Measurements from ENCODE around the gene PRKCB. TPM values are rescaled to one million over a fixed set of nuclear protein-coding genes. Genes with fewer than 3 reads are reported as not detected.

Gene PRKCB
- polyA plus RNA-seq, 1 donor (not counting 4 experiments of a cell fraction or from before 2014, with no cell fraction given), result 0.18 TPM

DNA sequence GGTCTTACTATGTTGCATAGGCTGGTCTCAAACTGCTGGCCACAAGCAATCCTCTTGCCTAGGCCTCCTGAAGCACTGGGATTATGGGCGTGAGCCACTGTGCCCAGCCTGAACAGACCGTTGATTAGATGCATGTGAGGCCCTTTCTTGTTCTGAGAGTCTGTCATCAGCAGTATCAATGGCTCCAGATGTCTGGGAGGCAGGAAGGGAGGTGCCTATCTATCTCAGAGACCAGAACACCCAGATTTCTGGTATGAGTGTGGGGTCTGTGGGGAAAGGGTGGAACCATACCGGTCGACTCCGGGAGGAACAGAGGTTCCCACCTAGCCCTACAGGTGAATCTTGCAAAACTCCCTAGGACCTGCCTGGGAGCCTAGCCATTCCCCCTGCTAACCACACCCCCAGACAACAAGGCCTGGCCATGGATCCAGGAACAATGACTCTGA is 71.7 kb downstream of the PRKCB start:
- Histone ChIP-seq H3K27ac (ENCODE audit: control insufficient read depth, insufficient read depth, low read length) (no peak overlapping the region), H3K9me1 (ENCODE audit: control insufficient read depth, extremely low read depth, insufficient read depth, low read length) (no peaks in the 10 kb centered on the region), H2AFZ (ENCODE audit: control insufficient read depth, low read length) (no peak overlapping the region), H3K27me3 (ENCODE audit: control insufficient read depth, extremely low read depth, insufficient read depth, low read length) (no peaks in the 10 kb centered on the region), H3K4me1 (ENCODE audit: control insufficient read depth, extremely low read depth, insufficient read depth, low read length) (peaks cover 15% of the 10 kb centered on the region), H3K9ac (ENCODE audit: control insufficient read depth, extremely low read depth, insufficient read depth, low read length) (no peak overlapping the region), H4K20me1 (ENCODE audit: control insufficient read depth, extremely low read depth, insufficient read depth, low read length) (no peaks in the 10 kb centered on the region), H3K9me3 (ENCODE audit: control insufficient read depth, low read depth, low read length) (no peaks in the 10 kb centered on the region), H3K79me2 (ENCODE audit: control insufficient read depth, insufficient read depth, low read length) (no peaks in the 10 kb centered on the region), H3K4me3 (ENCODE audit: control insufficient read depth in 2 of 3, extremely low read depth in 1 of 3, insufficient read depth in 2 of 3, low read depth in 1 of 3, low read length in 3 of 3) (no peak overlapping the region), H3K4me2 (ENCODE audit: control insufficient read depth, extremely low read depth, insufficient read depth, low read depth, low read length) (no peak overlapping the region), H3K36me3 (ENCODE audit: control insufficient read depth in 2 of 2, extremely low read depth in 1 of 2, insufficient read depth in 2 of 2, low read length in 2 of 2) (no peaks in the 10 kb centered on the region)
- DNase-seq (ENCODE audit: low read depth, low spot score), result no peak
- TF ChIP-seq, protein P1, sequence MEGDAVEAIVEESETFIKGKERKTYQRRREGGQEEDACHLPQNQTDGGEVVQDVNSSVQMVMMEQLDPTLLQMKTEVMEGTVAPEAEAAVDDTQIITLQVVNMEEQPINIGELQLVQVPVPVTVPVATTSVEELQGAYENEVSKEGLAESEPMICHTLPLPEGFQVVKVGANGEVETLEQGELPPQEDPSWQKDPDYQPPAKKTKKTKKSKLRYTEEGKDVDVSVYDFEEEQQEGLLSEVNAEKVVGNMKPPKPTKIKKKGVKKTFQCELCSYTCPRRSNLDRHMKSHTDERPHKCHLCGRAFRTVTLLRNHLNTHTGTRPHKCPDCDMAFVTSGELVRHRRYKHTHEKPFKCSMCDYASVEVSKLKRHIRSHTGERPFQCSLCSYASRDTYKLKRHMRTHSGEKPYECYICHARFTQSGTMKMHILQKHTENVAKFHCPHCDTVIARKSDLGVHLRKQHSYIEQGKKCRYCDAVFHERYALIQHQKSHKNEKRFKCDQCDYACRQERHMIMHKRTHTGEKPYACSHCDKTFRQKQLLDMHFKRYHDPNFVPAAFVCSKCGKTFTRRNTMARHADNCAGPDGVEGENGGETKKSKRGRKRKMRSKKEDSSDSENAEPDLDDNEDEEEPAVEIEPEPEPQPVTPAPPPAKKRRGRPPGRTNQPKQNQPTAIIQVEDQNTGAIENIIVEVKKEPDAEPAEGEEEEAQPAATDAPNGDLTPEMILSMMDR (optimal IDR thresholded peaks at IDR 0.05 in 1 of 3, IDR thresholded peaks at IDR 0.05 in 1 of 3, conservative IDR thresholded peaks at IDR 0.05 in 1 of 3; ENCODE audit: extremely low read depth in 1 of 3, insufficient read depth in 2 of 3, low read length in 3 of 3), result no peak
- no peak for FAIRE-seq
- dilution Hi-C loops (cut with MboI; ENCODE audit: extremely low pct_ligation_motif_present, low sequenced_read_pairs), result no loop called here

DNA sequence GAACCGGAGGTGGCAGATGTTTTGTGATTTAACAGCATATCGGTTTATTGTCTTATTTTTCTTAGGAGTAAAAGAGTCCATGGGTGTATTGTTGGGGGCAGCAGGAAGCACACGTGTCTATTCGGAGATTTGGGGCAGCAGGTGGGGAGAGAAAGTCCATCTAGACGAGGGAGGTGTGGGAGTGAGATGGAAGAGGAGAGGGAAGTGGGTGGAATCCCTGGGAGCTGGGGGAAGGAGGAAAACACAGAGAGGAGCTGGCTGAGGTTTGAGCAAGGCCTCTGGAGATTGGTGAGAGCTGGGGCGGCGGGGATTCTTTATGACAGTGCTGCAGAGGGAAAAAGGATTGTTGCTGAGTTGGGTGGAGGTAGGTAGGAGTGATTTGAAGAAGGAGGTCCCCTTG is 72.1 kb downstream of the PRKCB start:
- Histone ChIP-seq H2AFZ (ENCODE audit: control insufficient read depth, low read length) (no peak overlapping the region), H3K4me2 (ENCODE audit: control insufficient read depth, extremely low read depth, insufficient read depth, low read depth, low read length) (no peak overlapping the region), H3K4me3 (ENCODE audit: control insufficient read depth in 2 of 3, extremely low read depth in 1 of 3, insufficient read depth in 2 of 3, low read depth in 1 of 3, low read length in 3 of 3) (no peak overlapping the region), H3K9ac (ENCODE audit: control insufficient read depth, extremely low read depth, insufficient read depth, low read length) (no peak overlapping the region), H3K9me3 (ENCODE audit: control insufficient read depth, low read depth, low read length) (no peaks in the 10 kb centered on the region), H3K79me2 (ENCODE audit: control insufficient read depth, insufficient read depth, low read length) (no peaks in the 10 kb centered on the region), H4K20me1 (ENCODE audit: control insufficient read depth, extremely low read depth, insufficient read depth, low read length) (no peaks in the 10 kb centered on the region), H3K4me1 (ENCODE audit: control insufficient read depth, extremely low read depth, insufficient read depth, low read length) (peaks cover 15% of the 10 kb centered on the region), H3K9me1 (ENCODE audit: control insufficient read depth, extremely low read depth, insufficient read depth, low read length) (no peaks in the 10 kb centered on the region), H3K27me3 (ENCODE audit: control insufficient read depth, extremely low read depth, insufficient read depth, low read length) (no peaks in the 10 kb centered on the region), H3K36me3 (ENCODE audit: control insufficient read depth in 2 of 2, extremely low read depth in 1 of 2, insufficient read depth in 2 of 2, low read length in 2 of 2) (no peaks in the 10 kb centered on the region), H3K27ac (ENCODE audit: control insufficient read depth, insufficient read depth, low read length) (no peak overlapping the region)
- DNase-seq (ENCODE audit: low read depth, low spot score) (no peak), FAIRE-seq (no peak)
- dilution Hi-C loops (cut with MboI; ENCODE audit: extremely low pct_ligation_motif_present, low sequenced_read_pairs), result no loop called here
- TF ChIP-seq, protein P1 (optimal IDR thresholded peaks at IDR 0.05 in 1 of 3, IDR thresholded peaks at IDR 0.05 in 1 of 3, conservative IDR thresholded peaks at IDR 0.05 in 1 of 3; ENCODE audit: extremely low read depth in 1 of 3, insufficient read depth in 2 of 3, low read length in 3 of 3), result no peak
- no peak for TF ChIP-seq EZH2 (IDR thresholded peaks at IDR 0.05; ENCODE audit: low read length)

Data from keratinocyte (primary cell).